Inflammatory macrophage treated with lipopolysaccharide for 1 hour (primary cell): ENCODE results near the gene RCE1.

ENCODE experiments used
- DNase-seq, 2 donors: peaks; one replicate each; pipeline ENCODE4 v3.0.0-alpha.2; 2020 to 2022

Gene RCE1

GRCh38 chr11:66845143-66845875 lies 2.1 kb downstream of the RCE1 start:
- no peak for DNase-seq

GRCh38 chr11:66845876-66846212 lies 2.6 kb downstream of the RCE1 start:
- no peak for DNase-seq

GRCh38 chr11:66846671-66847091 lies 3.4 kb downstream of the RCE1 start:
- DNase-seq, result peak; percentile 32 to 50

- no peak for DNase-seq
These were observed 4.4 kb downstream of the RCE1 start for GRCh38 chr11:66847461-66848232.

- no peak for DNase-seq
These were observed 5.6 kb downstream of the RCE1 start for GRCh38 chr11:66848671-66849500.

GRCh38 chr11:66849501-66850234 lies 6.4 kb downstream of the RCE1 start:
- DNase-seq, result no peak

GRCh38 chr11:66850235-66850587 lies 7.0 kb downstream of the RCE1 start:
- no peak for DNase-seq

- DNase-seq, result no peak
These were observed 7.5 kb downstream of the RCE1 start for GRCh38 chr11:66850588-66851238.

- no peak for DNase-seq
These were observed 8.0 kb downstream of the RCE1 start for GRCh38 chr11:66851239-66851596.

- DNase-seq, result peak in 1 of 2 donors; percentile 18
These were observed 8.6 kb downstream of the RCE1 start for GRCh38 chr11:66851698-66852465.

- DNase-seq, result no peak
These were observed 9.4 kb downstream of the RCE1 start for GRCh38 chr11:66852466-66853241.

GRCh38 chr11:66853242-66854229 lies 10.3 kb downstream of the RCE1 start:
- no peak for DNase-seq

- no peak for DNase-seq
These were observed 11.0 kb downstream of the RCE1 start for GRCh38 chr11:66854231-66854661.

GRCh38 chr11:66854729-66855211 lies 11.5 kb downstream of the RCE1 start:
- DNase-seq, result no peak

GRCh38 chr11:66855574-66856495 lies 12.6 kb downstream of the RCE1 start:
- DNase-seq, result peak; percentile 89 to 92

- DNase-seq, result peak; percentile 36 to 48
These were observed 13.4 kb downstream of the RCE1 start, which contains the start of gene LRFN4 for GRCh38 chr11:66856496-66857233. Gene LRFN4, plus strand, starts transcription at chr11:66857064. Its CDS starts 681 bp downstream, at chr11:66857745.

- DNase-seq, result no peak
These were observed 14.1 kb downstream of the RCE1 start for GRCh38 chr11:66857234-66857926.
